ENCODE results near the gene CLDN4. TPM values are rescaled to one million over a fixed set of nuclear protein-coding genes. Genes with fewer than 3 reads are reported as not detected.

The CLDN4 gene
- total and polyA plus RNA-seq, 7 experiments from 2014 or later, result 0.14 to 0.24 (median 0.16) TPM; not detected in 4

DNA sequence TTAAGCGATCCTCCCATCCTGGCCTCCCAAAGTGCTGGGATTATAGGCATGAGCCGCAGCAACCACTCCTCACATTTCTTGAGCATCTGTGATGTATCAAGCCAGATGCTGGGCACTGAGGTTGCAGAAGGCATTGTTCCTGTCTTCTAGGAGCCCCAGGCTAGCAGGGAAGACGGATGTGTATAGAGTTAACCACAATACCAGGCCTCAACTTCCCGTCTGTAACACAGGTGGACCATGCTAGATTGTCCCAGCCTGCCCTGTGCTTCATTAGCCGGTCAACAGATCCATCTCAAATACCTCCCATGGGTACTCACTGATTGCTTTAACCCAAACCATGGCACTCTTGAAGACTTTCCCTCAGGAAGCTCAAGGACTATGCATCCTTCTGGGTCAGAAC lies 1.8 kb upstream of the CLDN4 start:
- H3K9me3 ChIP-seq (ENCODE audit: control insufficient read depth in 2 of 3, low read length in 3 of 3), result no peaks in the 10 kb centered on the region
- H3K27ac Mint-ChIP-seq, result peak overlapping the region in 2 of 9 donors; percentile 2 to 43
- no peaks in the 10 kb centered on the region for H3K27me3 ChIP-seq (ENCODE audit: control insufficient read depth in 2 of 2, insufficient read depth in 2 of 2, low read length in 2 of 2)
- peak overlapping the region in 7 of 10 donors; percentile 4 to 75 (median 42) for H3K4me3 Mint-ChIP-seq
- CTCF ChIA-PET, result no interaction called here
- no peaks in the 10 kb centered on the region for H3K36me3 ChIP-seq (ENCODE audit: control insufficient read depth in 2 of 3, insufficient read depth in 3 of 3, low read length in 3 of 3)
- intact Hi-C loops (cut with micrococcal nuclease), result no loop called here
- POLR2A ChIA-PET, result no interaction called here
- no peak overlapping the region for H3K4me3 ChIP-seq (ENCODE audit: low read length)
- H3K9me3 Mint-ChIP-seq, result peaks cover 0 to 2% (median 0%) of the 10 kb centered on the region in 11 donors
- H3K36me3 Mint-ChIP-seq, result no peaks in the 10 kb centered on the region
- H3K27me3 Mint-ChIP-seq, result peaks cover 0 to 21% (median 17%) of the 10 kb centered on the region in 5 donors
- ATAC-seq (no peak), DNase-seq (no peak)
- H3K4me1 Mint-ChIP-seq, result peaks cover 21 to 32% (median 25%) of the 10 kb centered on the region in 7 donors
- H3K27ac ChIP-seq (ENCODE audit: low read depth, low read length), result no peak overlapping the region
- H3K4me1 ChIP-seq (ENCODE audit: control insufficient read depth in 2 of 2, insufficient read depth in 2 of 2, low read length in 2 of 2), result peaks cover 8 to 11% of the 10 kb centered on the region in 2 donors

- POLR2A ChIA-PET, result no interaction called here
- Mint-ChIP-seq H3K9me3 (peaks cover 0 to 2% (median 0%) of the 10 kb centered on the region in 11 donors), H3K27ac (peak overlapping the region in 2 of 9 donors; percentile 14 to 42), H3K36me3 (no peaks in the 10 kb centered on the region), H3K4me1 (peaks cover 21 to 32% (median 25%) of the 10 kb centered on the region in 7 donors), H3K4me3 (peak overlapping the region in 1 of 10 donors; percentile 39), H3K27me3 (peaks cover 0 to 21% (median 17%) of the 10 kb centered on the region in 5 donors)
- ATAC-seq (no peak), DNase-seq (no peak)
- intact Hi-C loops (cut with micrococcal nuclease), result no loop called here
- Histone ChIP-seq H3K9me3 (ENCODE audit: control insufficient read depth in 2 of 3, low read length in 3 of 3) (no peaks in the 10 kb centered on the region), H3K27ac (ENCODE audit: low read depth, low read length) (no peak overlapping the region), H3K4me1 (ENCODE audit: control insufficient read depth in 2 of 2, insufficient read depth in 2 of 2, low read length in 2 of 2) (peaks cover 8 to 11% of the 10 kb centered on the region in 2 donors), H3K4me3 (ENCODE audit: low read length) (no peak overlapping the region), H3K36me3 (ENCODE audit: control insufficient read depth in 2 of 3, insufficient read depth in 3 of 3, low read length in 3 of 3) (no peaks in the 10 kb centered on the region), H3K27me3 (ENCODE audit: control insufficient read depth in 2 of 2, insufficient read depth in 2 of 2, low read length in 2 of 2) (no peaks in the 10 kb centered on the region)
- CTCF ChIA-PET, result no interaction called here
These were observed 1.3 kb upstream of the CLDN4 start for GRCh38 chr7:73829505-73829904.

DNA sequence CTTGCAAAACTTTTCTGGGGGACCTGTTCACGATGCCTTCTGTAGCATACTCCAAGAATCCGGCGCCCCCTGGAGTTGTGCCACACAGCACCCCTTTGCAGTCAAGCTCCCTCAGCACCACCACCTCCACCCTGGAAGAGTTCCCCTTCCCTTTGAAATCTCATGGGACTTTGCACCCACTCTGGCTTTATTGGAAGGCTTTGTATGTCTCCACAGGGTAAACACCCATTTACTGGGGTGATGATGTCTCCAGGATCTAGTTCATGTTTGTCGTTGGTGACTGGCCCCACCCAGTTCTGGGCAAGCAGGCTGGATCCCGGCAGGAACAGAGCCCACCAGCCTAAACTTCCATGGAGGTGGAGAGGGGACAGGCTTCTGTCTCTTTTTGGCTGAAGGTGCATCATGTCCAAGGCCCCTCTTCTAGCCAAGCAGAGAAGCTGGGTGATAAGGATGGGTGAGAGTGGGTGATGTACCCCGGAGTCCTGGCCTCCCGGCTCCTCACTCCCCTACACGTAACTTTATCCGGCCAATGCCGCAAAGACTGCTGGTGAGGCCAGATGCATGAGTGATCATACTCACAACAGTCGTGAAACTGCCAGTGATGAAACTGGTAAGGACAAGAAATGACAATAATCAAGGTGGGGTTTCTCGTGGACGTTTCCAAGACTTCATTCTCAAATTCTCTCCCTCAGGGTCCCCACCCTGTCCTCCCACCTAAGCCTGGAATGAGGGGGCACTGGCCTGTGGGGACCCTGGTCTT lies 695 bp upstream of the CLDN4 start:
- ATAC-seq, result no peak
- H3K36me3 Mint-ChIP-seq, result no peaks in the 10 kb centered on the region
- peak overlapping the region in 1 of 10 donors; percentile 39 for H3K4me3 Mint-ChIP-seq

DNA sequence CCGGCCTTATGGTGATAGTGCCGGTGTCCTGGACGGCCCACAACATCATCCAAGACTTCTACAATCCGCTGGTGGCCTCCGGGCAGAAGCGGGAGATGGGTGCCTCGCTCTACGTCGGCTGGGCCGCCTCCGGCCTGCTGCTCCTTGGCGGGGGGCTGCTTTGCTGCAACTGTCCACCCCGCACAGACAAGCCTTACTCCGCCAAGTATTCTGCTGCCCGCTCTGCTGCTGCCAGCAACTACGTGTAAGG lies 713 bp downstream of the CLDN4 start:
- Mint-ChIP-seq H3K9me3 (peaks cover 0 to 2% (median 0%) of the 10 kb centered on the region in 11 donors), H3K4me3 (no peak overlapping the region), H3K36me3 (no peaks in the 10 kb centered on the region), H3K27ac (no peak overlapping the region), H3K27me3 (peaks cover 0 to 17% (median 16%) of the 10 kb centered on the region in 5 donors), H3K4me1 (peaks cover 20 to 30% (median 25%) of the 10 kb centered on the region in 7 donors)
- Histone ChIP-seq H3K27me3 (ENCODE audit: control insufficient read depth in 2 of 2, insufficient read depth in 2 of 2, low read length in 2 of 2) (no peaks in the 10 kb centered on the region), H3K36me3 (ENCODE audit: control insufficient read depth in 2 of 3, insufficient read depth in 3 of 3, low read length in 3 of 3) (no peaks in the 10 kb centered on the region), H3K4me1 (ENCODE audit: control insufficient read depth in 2 of 2, insufficient read depth in 2 of 2, low read length in 2 of 2) (peaks cover 8 to 11% of the 10 kb centered on the region in 2 donors), H3K9me3 (ENCODE audit: control insufficient read depth in 2 of 3, low read length in 3 of 3) (peaks cover 0 to 3% (median 0%) of the 10 kb centered on the region in 3 experiments), H3K27ac (ENCODE audit: low read depth, low read length) (no peak overlapping the region), H3K4me3 (ENCODE audit: low read length) (no peak overlapping the region)
- intact Hi-C loops (cut with micrococcal nuclease), result no loop called here
- CTCF ChIA-PET, result no interaction called here
- POLR2A ChIA-PET, result no interaction called here
- ATAC-seq, result no peak
- no peak for DNase-seq

More for the DNA sequence above, 695 bp upstream of the CLDN4 start:
- H3K4me1 ChIP-seq (ENCODE audit: control insufficient read depth in 2 of 2, insufficient read depth in 2 of 2, low read length in 2 of 2), result peaks cover 8 to 11% of the 10 kb centered on the region in 2 donors
- H3K4me3 ChIP-seq (ENCODE audit: low read length), result no peak overlapping the region
- DNase-seq, result no peak
- Mint-ChIP-seq H3K4me1 (peaks cover 21 to 32% (median 25%) of the 10 kb centered on the region in 7 donors), H3K27me3 (peaks cover 0 to 21% (median 16%) of the 10 kb centered on the region in 5 donors), H3K27ac (peak overlapping the region in 2 of 9 donors; percentile 14 to 42), H3K9me3 (peaks cover 0 to 2% (median 0%) of the 10 kb centered on the region in 11 donors)
- no peaks in the 10 kb centered on the region for H3K36me3 ChIP-seq (ENCODE audit: control insufficient read depth in 2 of 3, insufficient read depth in 3 of 3, low read length in 3 of 3)
- ChIA-PET CTCF (no interaction called here), POLR2A (no interaction called here)
- H3K27ac ChIP-seq (ENCODE audit: low read depth, low read length), result no peak overlapping the region
- intact Hi-C loops (cut with micrococcal nuclease), result no loop called here
- no peaks in the 10 kb centered on the region for H3K27me3 ChIP-seq (ENCODE audit: control insufficient read depth in 2 of 2, insufficient read depth in 2 of 2, low read length in 2 of 2)
- peaks cover 0 to 3% (median 0%) of the 10 kb centered on the region in 3 experiments for H3K9me3 ChIP-seq (ENCODE audit: control insufficient read depth in 2 of 3, low read length in 3 of 3)

GRCh38 chr7:73831834-73832651 lies 1.2 kb downstream of the CLDN4 start:
- Mint-ChIP-seq H3K4me1 (peaks cover 15 to 25% (median 19%) of the 10 kb centered on the region in 7 donors), H3K27me3 (peaks cover 0 to 16% (median 12%) of the 10 kb centered on the region in 5 donors), H3K4me3 (no peak overlapping the region), H3K36me3 (no peaks in the 10 kb centered on the region), H3K27ac (no peak overlapping the region), H3K9me3 (peaks cover 0 to 2% (median 0%) of the 10 kb centered on the region in 11 donors)
- CTCF ChIA-PET, result no interaction called here
- Histone ChIP-seq H3K4me3 (ENCODE audit: low read length) (no peak overlapping the region), H3K27ac (ENCODE audit: low read depth, low read length) (no peak overlapping the region), H3K9me3 (ENCODE audit: control insufficient read depth in 2 of 3, low read length in 3 of 3) (peaks cover 0 to 3% (median 0%) of the 10 kb centered on the region in 3 experiments), H3K27me3 (ENCODE audit: control insufficient read depth in 2 of 2, insufficient read depth in 2 of 2, low read length in 2 of 2) (no peaks in the 10 kb centered on the region), H3K36me3 (ENCODE audit: control insufficient read depth in 2 of 3, insufficient read depth in 3 of 3, low read length in 3 of 3) (no peaks in the 10 kb centered on the region), H3K4me1 (ENCODE audit: control insufficient read depth in 2 of 2, insufficient read depth in 2 of 2, low read length in 2 of 2) (peaks cover 8 to 11% of the 10 kb centered on the region in 2 donors)
- DNase-seq, result no peak
- POLR2A ChIA-PET, result no interaction called here
- intact Hi-C loops (cut with micrococcal nuclease), result no loop called here
- ATAC-seq, result no peak

DNA sequence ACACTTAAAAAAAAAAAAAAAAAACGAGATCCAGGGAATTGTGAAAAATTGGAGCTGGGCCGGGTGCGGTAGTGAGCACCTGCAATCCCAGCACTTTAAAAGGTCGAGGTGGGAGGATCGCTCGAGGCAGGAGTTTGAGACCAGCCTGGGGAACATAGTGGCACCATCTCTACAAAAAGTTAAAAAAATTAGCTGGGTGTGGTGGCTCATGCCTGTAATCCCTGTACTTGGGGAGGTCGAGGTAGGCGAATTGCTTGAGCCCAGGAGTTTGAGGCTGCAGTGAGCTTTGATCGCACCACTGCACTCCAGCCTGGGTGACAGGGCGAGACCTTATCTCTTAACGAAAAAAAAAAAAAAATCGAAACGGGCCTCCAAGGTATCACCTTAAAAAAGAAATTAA lies 2.0 kb downstream of the CLDN4 start:
- intact Hi-C loops (cut with micrococcal nuclease), result no loop called here
- Histone ChIP-seq H3K9me3 (ENCODE audit: control insufficient read depth in 2 of 3, low read length in 3 of 3) (peaks cover 0 to 3% (median 0%) of the 10 kb centered on the region in 3 experiments), H3K27ac (ENCODE audit: low read depth, low read length) (no peak overlapping the region), H3K36me3 (ENCODE audit: control insufficient read depth in 2 of 3, insufficient read depth in 3 of 3, low read length in 3 of 3) (no peaks in the 10 kb centered on the region), H3K4me1 (ENCODE audit: control insufficient read depth in 2 of 2, insufficient read depth in 2 of 2, low read length in 2 of 2) (peaks cover 4 to 5% of the 10 kb centered on the region in 2 donors), H3K27me3 (ENCODE audit: control insufficient read depth in 2 of 2, insufficient read depth in 2 of 2, low read length in 2 of 2) (no peaks in the 10 kb centered on the region), H3K4me3 (ENCODE audit: low read length) (no peak overlapping the region)
- H3K9me3 Mint-ChIP-seq, result peaks cover 0 to 2% (median 0%) of the 10 kb centered on the region in 11 donors
- H3K27me3 Mint-ChIP-seq, result peaks cover 0 to 12% (median 5%) of the 10 kb centered on the region in 5 donors
- ChIA-PET CTCF (no interaction called here), POLR2A (no interaction called here)
- no peak for DNase-seq
- H3K36me3 Mint-ChIP-seq, result no peaks in the 10 kb centered on the region
- no peak overlapping the region for H3K27ac Mint-ChIP-seq
- H3K4me1 Mint-ChIP-seq, result peaks cover 7 to 17% (median 12%) of the 10 kb centered on the region in 7 donors
- H3K4me3 Mint-ChIP-seq, result no peak overlapping the region
- no peak for ATAC-seq
